Epithelial cell of proximal tubule (primary cell): ENCODE results near the gene CCDC85C. TPM values are rescaled to one million over a fixed set of nuclear protein-coding genes. Genes with fewer than 3 reads are reported as not detected.

Experiments used
- DNase-seq: peaks from one replicate; pipeline ENCODE4 v3.0.0-alpha.2; 2011; ENCODE audit warnings: low read depth
- H3K4me3 ChIP-seq: 2 replicates; pipeline ENCODE4 v1.5.1; 2011; ENCODE audit warnings: low read depth, mild to moderate bottlenecking, low read length
- CTCF ChIP-seq: conservative IDR thresholded peaks from 2 replicates; pipeline ENCODE4 v1.5.1; 2012; ENCODE audit warnings: low read depth, mild to moderate bottlenecking, low read length
- total RNA-seq: library from RNA; depleted of rRNA; stranded (reverse); fragments of >200 nt; gene quantifications from 2 replicates; pipeline ENCODE4 v1.2.3, GENCODE V29; 2015

Gene CCDC85C
- 29.6 and 34.8 TPM in 2 replicates for total RNA-seq

GRCh38 chr14:99603471-99604277 lies at the start of gene CCDC85C:
TSS of gene CCDC85C (minus strand) at chr14:99604207. CDS start at chr14:99603959, 248 bp downstream.
- DNase-seq: no peak
- H3K4me3 ChIP-seq: peak within 1 kb of the TSS; percentile 85
- no peak for TF ChIP-seq CTCF

GRCh38 chr14:99651953-99652746 lies 48.1 kb upstream of the CCDC85C start:
- TF ChIP-seq CTCF: no peak
- H3K4me3 ChIP-seq: no peak overlapping the region
- no peak for DNase-seq

GRCh38 chr14:99650189-99650588 lies 46.2 kb upstream of the CCDC85C start:
- no peak for TF ChIP-seq CTCF
- no peak for DNase-seq
- H3K4me3 ChIP-seq: no peak overlapping the region

- H3K4me3 ChIP-seq: no peak overlapping the region
- no peak for TF ChIP-seq CTCF
- no peak for DNase-seq
Observed at GRCh38 chr14:99649643-99650042, 45.6 kb upstream of the CCDC85C start.

- no peak for DNase-seq
- TF ChIP-seq CTCF: no peak
- H3K4me3 ChIP-seq: no peak overlapping the region
Observed at GRCh38 chr14:99649219-99649618, 45.2 kb upstream of the CCDC85C start.

GRCh38 chr14:99648027-99648784 lies 44.2 kb upstream of the CCDC85C start:
- H3K4me3 ChIP-seq: no peak overlapping the region
- TF ChIP-seq CTCF: no peak
- no peak for DNase-seq
